ENCODE results near the gene CCDC60.

Gene CCDC60

GRCh38 chr12:119369161-119369560, 34.6 kb downstream of the CCDC60 start:
- Histone ChIP-seq H3K4me1 (ENCODE audit: control insufficient read depth, insufficient read depth, low read length) (peaks cover 7% of the 10 kb centered on the region; the same call in 1 of the 2 replicates), H3K27ac (ENCODE audit: low read length) (no peak overlapping the region), H3K27me3 (ENCODE audit: control insufficient read depth, insufficient read depth, low read length) (no peaks in the 10 kb centered on the region), H3K4me3 (ENCODE audit: low read length) (no peak overlapping the region), H3K36me3 (ENCODE audit: control insufficient read depth, insufficient read depth, low read length) (no peaks in the 10 kb centered on the region), H3K9me3 (ENCODE audit: control insufficient read depth, insufficient read depth, low read length) (no peaks in the 10 kb centered on the region)
- no peak for DNase-seq (ENCODE audit: low read depth, low spot score)
- WGBS (ENCODE audit: insufficient coverage, insufficient read length) = no CpG with 5 or more reads among the region's 3 CpGs

GRCh38 chr12:119369907-119370546, 35.5 kb downstream of the CCDC60 start:
- Histone ChIP-seq H3K9me3 (ENCODE audit: control insufficient read depth, insufficient read depth, low read length) (no peaks in the 10 kb centered on the region), H3K36me3 (ENCODE audit: control insufficient read depth, insufficient read depth, low read length) (no peaks in the 10 kb centered on the region), H3K27me3 (ENCODE audit: control insufficient read depth, insufficient read depth, low read length) (no peaks in the 10 kb centered on the region), H3K27ac (ENCODE audit: low read length) (no peak overlapping the region), H3K4me3 (ENCODE audit: low read length) (no peak overlapping the region), H3K4me1 (ENCODE audit: control insufficient read depth, insufficient read depth, low read length) (peaks cover 7% of the 10 kb centered on the region; the same call in 1 of the 2 replicates)
- WGBS (ENCODE audit: insufficient coverage, insufficient read length) = no CpG with 5 or more reads among the region's 10 CpGs
- DNase-seq (ENCODE audit: low read depth, low spot score) = no peak

- no CpG with 5 or more reads among the region's 7 CpGs for WGBS (ENCODE audit: insufficient coverage, insufficient read length)
- Histone ChIP-seq H3K27ac (ENCODE audit: low read length) (no peak overlapping the region), H3K36me3 (ENCODE audit: control insufficient read depth, insufficient read depth, low read length) (no peaks in the 10 kb centered on the region), H3K9me3 (ENCODE audit: control insufficient read depth, insufficient read depth, low read length) (no peaks in the 10 kb centered on the region), H3K4me1 (ENCODE audit: control insufficient read depth, insufficient read depth, low read length) (peaks cover 7% of the 10 kb centered on the region; the same call in 1 of the 2 replicates), H3K4me3 (ENCODE audit: low read length) (no peak overlapping the region), H3K27me3 (ENCODE audit: control insufficient read depth, insufficient read depth, low read length) (no peaks in the 10 kb centered on the region)
- DNase-seq (ENCODE audit: low read depth, low spot score) = no peak
Measured at GRCh38 chr12:119372540-119372939, 38.0 kb downstream of the CCDC60 start.

- Histone ChIP-seq H3K27me3 (ENCODE audit: control insufficient read depth, insufficient read depth, low read length) (no peaks in the 10 kb centered on the region), H3K36me3 (ENCODE audit: control insufficient read depth, insufficient read depth, low read length) (no peaks in the 10 kb centered on the region), H3K27ac (ENCODE audit: low read length) (no peak overlapping the region), H3K9me3 (ENCODE audit: control insufficient read depth, insufficient read depth, low read length) (no peaks in the 10 kb centered on the region), H3K4me3 (ENCODE audit: low read length) (no peak overlapping the region), H3K4me1 (ENCODE audit: control insufficient read depth, insufficient read depth, low read length) (peaks cover 7% of the 10 kb centered on the region; the same call in 1 of the 2 replicates)
- DNase-seq (ENCODE audit: low read depth, low spot score) = no peak
- 100% methylated on average over 1 of the region's 3 CpGs for WGBS (ENCODE audit: insufficient coverage, insufficient read length)
Measured at GRCh38 chr12:119373001-119373400, 38.5 kb downstream of the CCDC60 start.

- Histone ChIP-seq H3K4me1 (ENCODE audit: control insufficient read depth, insufficient read depth, low read length) (peaks cover 7% of the 10 kb centered on the region; the same call in 1 of the 2 replicates), H3K27ac (ENCODE audit: low read length) (no peak overlapping the region), H3K36me3 (ENCODE audit: control insufficient read depth, insufficient read depth, low read length) (no peaks in the 10 kb centered on the region), H3K4me3 (ENCODE audit: low read length) (no peak overlapping the region), H3K9me3 (ENCODE audit: control insufficient read depth, insufficient read depth, low read length) (no peaks in the 10 kb centered on the region), H3K27me3 (ENCODE audit: control insufficient read depth, insufficient read depth, low read length) (no peaks in the 10 kb centered on the region)
- DNase-seq (ENCODE audit: low read depth, low spot score) = no peak
- WGBS (ENCODE audit: insufficient coverage, insufficient read length) = no CpG with 5 or more reads among the region's 2 CpGs
Measured at GRCh38 chr12:119373666-119374065, 39.1 kb downstream of the CCDC60 start.

- Histone ChIP-seq H3K4me1 (ENCODE audit: control insufficient read depth, insufficient read depth, low read length) (peaks cover 4% of the 10 kb centered on the region; the same call in 1 of the 2 replicates), H3K27ac (ENCODE audit: low read length) (no peak overlapping the region), H3K4me3 (ENCODE audit: low read length) (no peak overlapping the region), H3K27me3 (ENCODE audit: control insufficient read depth, insufficient read depth, low read length) (no peaks in the 10 kb centered on the region), H3K9me3 (ENCODE audit: control insufficient read depth, insufficient read depth, low read length) (no peaks in the 10 kb centered on the region), H3K36me3 (ENCODE audit: control insufficient read depth, insufficient read depth, low read length) (no peaks in the 10 kb centered on the region)
- no CpG with 5 or more reads among the region's 4 CpGs for WGBS (ENCODE audit: insufficient coverage, insufficient read length)
- DNase-seq (ENCODE audit: low read depth, low spot score) = no peak
Measured at GRCh38 chr12:119374635-119375034, 40.1 kb downstream of the CCDC60 start.

GRCh38 chr12:119375075-119375882, 40.8 kb downstream of the CCDC60 start:
- Histone ChIP-seq H3K27ac (ENCODE audit: low read length) (no peak overlapping the region), H3K27me3 (ENCODE audit: control insufficient read depth, insufficient read depth, low read length) (no peaks in the 10 kb centered on the region), H3K36me3 (ENCODE audit: control insufficient read depth, insufficient read depth, low read length) (no peaks in the 10 kb centered on the region), H3K9me3 (ENCODE audit: control insufficient read depth, insufficient read depth, low read length) (no peaks in the 10 kb centered on the region), H3K4me3 (ENCODE audit: low read length) (no peak overlapping the region), H3K4me1 (ENCODE audit: control insufficient read depth, insufficient read depth, low read length) (no peaks in the 10 kb centered on the region; the same call in 1 of the 2 replicates)
- DNase-seq (ENCODE audit: low read depth, low spot score) = no peak
- no CpG with 5 or more reads among the region's 7 CpGs for WGBS (ENCODE audit: insufficient coverage, insufficient read length)

- Histone ChIP-seq H3K9me3 (ENCODE audit: control insufficient read depth, insufficient read depth, low read length) (no peaks in the 10 kb centered on the region), H3K4me1 (ENCODE audit: control insufficient read depth, insufficient read depth, low read length) (no peaks in the 10 kb centered on the region), H3K4me3 (ENCODE audit: low read length) (no peak overlapping the region), H3K27ac (ENCODE audit: low read length) (no peak overlapping the region), H3K27me3 (ENCODE audit: control insufficient read depth, insufficient read depth, low read length) (no peaks in the 10 kb centered on the region), H3K36me3 (ENCODE audit: control insufficient read depth, insufficient read depth, low read length) (no peaks in the 10 kb centered on the region)
- no peak for DNase-seq (ENCODE audit: low read depth, low spot score)
- no CpG with 5 or more reads among the region's 5 CpGs for WGBS (ENCODE audit: insufficient coverage, insufficient read length)
Measured at GRCh38 chr12:119375883-119376190, 41.3 kb downstream of the CCDC60 start.

- H3K36me3 ChIP-seq (ENCODE audit: control insufficient read depth, insufficient read depth, low read length) = no peaks in the 10 kb centered on the region
- H3K27me3 ChIP-seq (ENCODE audit: control insufficient read depth, insufficient read depth, low read length) = no peaks in the 10 kb centered on the region
- H3K4me3 ChIP-seq (ENCODE audit: low read length) = no peak overlapping the region
- H3K4me1 ChIP-seq (ENCODE audit: control insufficient read depth, insufficient read depth, low read length) = no peaks in the 10 kb centered on the region
- H3K9me3 ChIP-seq (ENCODE audit: control insufficient read depth, insufficient read depth, low read length) = no peaks in the 10 kb centered on the region
- DNase-seq (ENCODE audit: low read depth, low spot score) = no peak
- H3K27ac ChIP-seq (ENCODE audit: low read length) = no peak overlapping the region
- WGBS (ENCODE audit: insufficient coverage, insufficient read length) = no CpG with 5 or more reads among the region's 4 CpGs
Measured at GRCh38 chr12:119378903-119379302, 44.4 kb downstream of the CCDC60 start.

- H3K36me3 ChIP-seq (ENCODE audit: control insufficient read depth, insufficient read depth, low read length) = no peaks in the 10 kb centered on the region
- H3K9me3 ChIP-seq (ENCODE audit: control insufficient read depth, insufficient read depth, low read length) = no peaks in the 10 kb centered on the region
- no peaks in the 10 kb centered on the region for H3K27me3 ChIP-seq (ENCODE audit: control insufficient read depth, insufficient read depth, low read length)
- no peaks in the 10 kb centered on the region for H3K4me1 ChIP-seq (ENCODE audit: control insufficient read depth, insufficient read depth, low read length)
- no peak for DNase-seq (ENCODE audit: low read depth, low spot score)
- WGBS (ENCODE audit: insufficient coverage, insufficient read length) = no CpG with 5 or more reads among the region's 5 CpGs
- no peak overlapping the region for H3K4me3 ChIP-seq (ENCODE audit: low read length)
- no peak overlapping the region for H3K27ac ChIP-seq (ENCODE audit: low read length)
Measured at GRCh38 chr12:119381471-119382235, 47.1 kb downstream of the CCDC60 start.

Data from iPS DF 6.9 (cell line).